Stimulated activated CD4-positive, alpha-beta T cell treated with anti-CD3 and anti-CD28 coated beads, Interleukin-1b, Interleukin-23, amount 100 ng/mL, for 48 hours (primary cell): ENCODE results near the gene KCNJ1.

Source experiments
- DNase-seq: peaks from one replicate; pipeline ENCODE4 v3.0.0-alpha.2; 2020

Gene KCNJ1

DNA sequence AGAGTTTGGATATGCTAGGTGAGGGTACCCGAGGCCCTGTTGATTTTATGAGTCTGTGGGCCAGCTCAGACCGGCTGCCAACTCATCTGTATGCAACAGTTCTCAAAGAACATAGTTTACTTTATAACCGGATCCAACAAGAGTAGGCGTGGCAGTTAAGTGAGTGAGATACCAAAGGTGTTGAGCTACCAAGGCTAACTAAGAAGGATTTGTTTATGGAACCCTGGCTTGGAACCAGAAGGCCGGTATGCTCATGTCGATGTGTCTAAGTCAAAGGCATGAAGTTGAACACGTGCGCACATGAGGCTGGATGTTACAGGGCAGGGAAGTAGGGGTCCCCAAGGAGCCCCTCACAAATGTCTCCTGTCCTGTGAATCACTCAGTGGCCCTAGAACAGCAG, at the start of gene KCNJ1:
KCNJ1 (minus strand) TSS at position 20 of the 400 bp plus-strand sequence. CDS start 27,053 bp downstream, outside the sequence.
- DNase-seq: no peak

DNA sequence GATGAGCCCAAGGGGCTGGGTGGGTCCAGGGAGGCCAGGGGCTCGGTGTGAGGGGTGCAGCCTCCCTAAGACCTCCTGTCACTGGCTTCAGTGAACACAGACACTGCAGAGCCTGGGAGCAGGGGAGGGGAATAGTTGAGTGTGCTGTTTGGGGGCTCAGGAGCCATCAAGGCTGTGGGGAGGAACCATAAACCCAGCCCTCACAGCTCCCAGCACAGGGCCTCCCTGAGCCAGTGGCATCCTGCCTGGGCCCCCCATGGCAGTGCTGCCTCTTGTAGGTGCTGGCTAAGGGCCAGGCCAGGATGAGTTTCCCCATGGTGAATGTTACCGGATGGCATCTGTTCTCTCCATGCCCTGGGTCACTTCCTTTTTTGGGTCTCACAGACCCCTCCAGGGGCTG, 49.6 kb upstream of the KCNJ1 start:
- no peak for DNase-seq

DNA sequence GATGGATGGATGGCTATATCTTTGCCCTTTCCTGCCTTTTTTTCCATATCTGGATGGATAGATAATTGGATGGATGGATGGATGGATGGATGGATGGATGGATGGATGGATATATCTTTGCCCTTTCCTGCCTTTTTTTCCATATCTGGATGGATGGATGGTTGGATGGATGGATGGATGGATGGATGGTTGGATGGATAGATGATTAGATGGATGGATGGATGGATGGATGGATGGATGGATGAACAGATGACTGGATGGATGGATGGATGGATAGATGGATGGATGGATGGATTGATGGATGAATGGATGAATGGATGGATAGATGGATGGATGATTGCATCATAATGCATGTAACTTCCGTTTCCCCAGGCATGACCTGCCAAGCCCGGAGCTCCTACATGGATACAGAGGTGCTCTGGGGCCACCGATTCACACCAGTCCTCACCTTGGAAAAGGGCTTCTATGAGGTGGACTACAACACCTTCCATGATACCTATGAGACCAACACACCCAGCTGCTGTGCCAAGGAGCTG, 49.0 kb upstream of the KCNJ1 start:
- DNase-seq: no peak

DNA sequence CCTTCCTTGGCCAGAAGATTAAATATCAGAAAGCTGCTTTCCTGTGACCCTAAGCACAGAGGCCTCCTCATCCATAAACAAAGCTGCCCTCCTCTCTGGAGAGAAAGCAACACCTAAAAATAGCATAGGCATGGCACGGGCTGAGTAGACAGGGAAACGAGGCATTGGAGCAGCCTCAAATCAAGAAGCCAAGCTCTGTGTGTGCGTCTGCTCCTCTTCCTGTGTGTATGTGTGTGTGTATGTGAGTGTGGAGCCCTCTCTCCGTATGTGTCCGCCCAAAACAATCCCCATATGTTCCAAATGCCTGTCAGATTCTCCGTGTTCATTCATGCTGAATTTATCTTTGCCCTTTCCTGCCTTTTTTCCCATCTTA, 48.0 kb upstream of the KCNJ1 start:
- no peak for DNase-seq

DNA sequence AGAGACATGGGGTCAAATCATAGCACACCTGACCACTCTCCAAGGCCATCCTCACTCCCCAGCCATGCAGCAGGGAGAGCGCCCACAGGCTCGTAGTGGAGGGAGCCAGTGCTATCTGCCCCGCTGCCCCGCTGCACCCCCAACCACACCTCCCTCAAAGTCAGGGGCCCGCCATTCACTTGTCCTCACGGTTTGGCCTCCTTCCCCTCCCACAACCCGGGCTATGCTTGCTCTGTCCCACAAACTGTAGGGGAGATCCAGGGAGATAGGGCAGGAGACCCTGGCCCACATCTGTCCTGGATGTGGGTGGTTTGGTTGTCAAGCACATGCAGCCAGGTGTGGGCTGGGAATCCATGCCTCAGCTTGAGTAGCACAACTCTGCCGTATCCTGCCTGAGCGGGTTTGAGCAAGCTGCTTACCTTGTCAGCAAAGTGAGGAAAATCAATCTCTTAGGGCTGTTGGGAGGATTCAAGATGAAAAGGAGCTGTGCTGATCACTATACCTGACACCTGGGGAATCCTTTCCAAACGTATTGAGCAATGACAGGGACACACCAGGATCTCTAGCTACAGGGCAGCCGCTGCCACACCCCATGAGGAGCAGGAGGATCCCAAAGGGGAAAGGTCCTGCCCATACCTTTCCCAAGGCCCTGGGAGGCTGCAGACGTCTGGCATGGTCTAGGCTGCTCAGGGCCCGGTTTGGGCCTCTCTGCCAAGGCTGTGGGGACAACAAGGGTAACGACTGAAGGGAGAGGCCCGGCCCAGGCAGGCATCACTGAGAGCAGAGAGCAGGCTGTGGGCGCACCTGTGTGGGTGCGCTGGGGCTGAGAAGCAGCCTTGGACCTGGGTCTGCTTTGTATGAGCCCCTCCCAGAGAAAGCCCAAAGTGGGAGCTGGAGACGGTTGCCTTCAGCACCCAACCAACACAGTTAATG, 47.4 kb upstream of the KCNJ1 start:
- DNase-seq: no peak

DNA sequence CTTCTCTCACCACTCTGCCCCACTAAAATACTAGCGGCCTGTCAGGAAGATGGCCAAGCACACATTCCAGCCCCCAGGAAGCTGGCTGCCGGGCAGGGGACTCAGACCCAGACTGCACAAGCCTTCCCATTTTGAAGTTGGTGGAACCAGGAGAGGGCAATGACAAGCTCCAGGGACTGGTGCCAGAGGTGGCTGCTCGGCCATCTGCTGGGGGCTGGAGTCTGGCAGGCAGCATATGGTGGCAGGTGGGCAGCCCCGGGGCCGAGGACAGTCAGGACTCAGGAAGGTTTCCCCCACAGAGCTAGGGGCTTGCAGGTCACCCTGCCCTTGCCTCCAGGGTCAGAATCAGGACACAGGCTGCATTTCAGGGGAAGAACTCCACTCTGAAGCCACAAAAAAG, 46.7 kb upstream of the KCNJ1 start:
- DNase-seq: no peak

DNA sequence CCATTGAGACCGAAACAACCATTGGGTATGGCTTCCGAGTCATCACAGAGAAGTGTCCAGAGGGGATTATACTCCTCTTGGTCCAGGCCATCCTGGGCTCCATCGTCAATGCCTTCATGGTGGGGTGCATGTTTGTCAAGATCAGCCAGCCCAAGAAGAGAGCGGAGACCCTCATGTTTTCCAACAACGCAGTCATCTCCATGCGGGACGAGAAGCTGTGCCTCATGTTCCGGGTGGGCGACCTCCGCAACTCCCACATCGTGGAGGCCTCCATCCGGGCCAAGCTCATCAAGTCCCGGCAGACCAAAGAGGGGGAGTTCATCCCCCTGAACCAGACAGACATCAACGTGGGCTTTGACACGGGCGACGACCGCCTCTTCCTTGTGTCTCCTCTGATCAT, 44.6 kb upstream of the KCNJ1 start:
- no peak for DNase-seq

DNA sequence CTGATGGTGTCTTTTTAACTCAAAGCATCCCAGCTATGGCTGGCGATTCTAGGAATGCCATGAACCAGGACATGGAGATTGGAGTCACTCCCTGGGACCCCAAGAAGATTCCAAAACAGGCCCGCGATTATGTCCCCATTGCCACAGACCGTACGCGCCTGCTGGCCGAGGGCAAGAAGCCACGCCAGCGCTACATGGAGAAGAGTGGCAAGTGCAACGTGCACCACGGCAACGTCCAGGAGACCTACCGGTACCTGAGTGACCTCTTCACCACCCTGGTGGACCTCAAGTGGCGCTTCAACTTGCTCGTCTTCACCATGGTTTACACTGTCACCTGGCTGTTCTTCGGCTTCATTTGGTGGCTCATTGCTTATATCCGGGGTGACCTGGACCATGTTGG, 44.1 kb upstream of the KCNJ1 start:
- DNase-seq: no peak

DNA sequence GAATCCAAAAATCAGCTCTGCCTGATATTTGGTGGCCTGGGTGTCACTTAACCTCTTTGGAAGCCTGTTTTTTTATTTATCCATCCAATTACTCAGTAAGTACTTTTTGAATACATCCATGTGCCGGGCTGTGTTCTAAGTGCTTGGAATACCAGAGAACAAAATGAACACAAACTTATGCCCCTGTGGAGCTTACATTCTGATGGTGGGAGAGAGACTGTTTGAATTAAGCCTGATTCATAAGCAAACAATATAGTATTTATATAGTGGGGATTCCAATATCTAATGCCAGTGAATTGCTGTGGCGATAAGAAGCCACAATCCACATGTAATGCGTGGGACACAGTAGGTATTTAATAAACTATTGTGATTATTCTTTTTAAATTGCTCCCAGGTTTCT, 43.5 kb upstream of the KCNJ1 start:
- no peak for DNase-seq

DNA sequence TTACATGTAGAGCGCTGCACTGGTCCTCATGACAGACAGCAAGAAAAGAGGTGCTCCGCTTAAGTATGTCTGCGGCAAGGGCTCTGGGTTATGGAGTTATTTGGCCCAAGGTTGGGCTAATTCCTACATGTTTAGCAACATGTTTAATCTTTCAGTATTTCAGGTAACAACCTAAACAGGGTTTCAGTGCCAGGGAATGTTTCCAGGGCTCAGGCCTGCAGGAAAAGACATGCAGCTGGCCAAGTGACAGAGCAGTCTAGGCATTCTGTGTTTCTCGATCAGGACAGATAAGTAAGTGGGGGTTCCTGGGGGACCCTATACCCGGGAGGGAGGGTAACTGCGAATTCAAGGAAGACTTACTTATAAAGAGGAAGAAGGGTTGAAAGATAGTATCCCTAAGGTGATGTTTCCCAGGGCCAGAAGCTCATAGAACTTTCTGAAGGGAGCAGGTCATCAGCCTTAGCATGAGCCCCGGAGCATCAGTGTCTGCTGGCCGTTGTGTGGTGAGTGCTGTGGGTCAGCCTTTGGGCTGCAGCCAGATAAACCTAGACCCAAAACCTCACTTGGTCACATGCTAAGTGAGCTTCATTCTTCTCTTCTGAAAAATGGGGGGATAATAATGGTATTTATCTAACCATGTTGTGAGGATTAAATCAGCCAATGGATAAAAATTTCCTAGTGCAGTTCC, 42.5 kb upstream of the KCNJ1 start:
- DNase-seq: no peak

DNA sequence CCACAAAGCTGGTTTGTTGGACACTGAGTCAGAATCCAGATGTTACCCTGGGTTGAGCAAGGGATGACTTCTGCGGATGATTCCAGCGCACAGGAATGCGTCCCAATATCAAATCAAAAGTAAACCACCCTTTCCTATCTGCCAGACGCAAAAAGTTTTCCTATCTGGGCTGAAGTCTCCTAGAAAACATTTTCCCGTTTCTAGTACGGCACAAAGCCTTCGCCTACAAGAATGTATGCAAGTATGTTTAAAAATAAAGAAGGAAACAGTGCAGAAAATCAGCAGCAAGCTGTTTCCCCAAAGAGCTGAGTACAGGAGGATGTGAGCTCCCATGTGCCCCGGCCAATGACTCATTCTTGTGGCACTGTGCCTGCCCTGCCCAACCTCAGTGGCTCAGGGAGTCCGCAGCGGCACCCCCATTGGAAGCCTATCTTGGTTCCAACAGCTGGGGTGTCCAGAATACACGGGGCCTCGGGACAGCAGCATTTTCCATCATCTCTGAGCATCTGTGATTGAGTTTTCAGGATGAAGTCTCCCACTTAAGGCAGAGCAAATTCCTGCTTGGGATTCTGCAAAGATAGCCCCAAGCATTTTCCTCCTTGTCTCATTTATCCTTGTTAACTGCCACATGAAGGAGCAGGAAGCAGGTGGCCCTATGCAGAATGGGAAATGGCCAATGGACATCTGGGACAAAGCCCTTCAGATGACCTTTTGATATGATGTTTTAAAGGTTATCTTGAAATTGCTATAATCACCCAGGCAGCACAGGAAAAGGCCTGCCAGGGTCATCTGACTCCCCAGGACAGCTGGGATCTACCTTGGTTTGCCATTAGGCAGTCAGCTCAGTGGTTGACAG, 41.5 kb upstream of the KCNJ1 start:
- no peak for DNase-seq

DNA sequence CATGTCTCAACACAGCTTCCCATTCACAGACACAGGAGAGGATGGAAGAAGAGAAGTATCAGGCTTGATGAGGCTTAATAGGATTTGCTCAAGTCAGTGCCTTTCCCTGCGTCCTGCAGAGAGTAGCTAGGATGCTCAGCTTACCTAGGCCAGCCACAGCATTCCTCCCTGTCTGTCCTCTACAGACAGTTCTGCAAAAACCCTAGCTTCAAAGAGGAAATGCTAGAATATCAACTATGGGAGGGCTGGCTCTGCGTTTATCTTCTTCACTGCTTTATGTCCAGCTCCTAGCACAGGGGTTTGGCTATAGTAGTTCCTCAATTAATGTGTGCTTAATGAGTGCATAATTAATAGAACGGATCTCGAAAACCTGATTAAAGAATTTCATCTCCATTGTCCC, 40.5 kb upstream of the KCNJ1 start:
- no peak for DNase-seq

DNA sequence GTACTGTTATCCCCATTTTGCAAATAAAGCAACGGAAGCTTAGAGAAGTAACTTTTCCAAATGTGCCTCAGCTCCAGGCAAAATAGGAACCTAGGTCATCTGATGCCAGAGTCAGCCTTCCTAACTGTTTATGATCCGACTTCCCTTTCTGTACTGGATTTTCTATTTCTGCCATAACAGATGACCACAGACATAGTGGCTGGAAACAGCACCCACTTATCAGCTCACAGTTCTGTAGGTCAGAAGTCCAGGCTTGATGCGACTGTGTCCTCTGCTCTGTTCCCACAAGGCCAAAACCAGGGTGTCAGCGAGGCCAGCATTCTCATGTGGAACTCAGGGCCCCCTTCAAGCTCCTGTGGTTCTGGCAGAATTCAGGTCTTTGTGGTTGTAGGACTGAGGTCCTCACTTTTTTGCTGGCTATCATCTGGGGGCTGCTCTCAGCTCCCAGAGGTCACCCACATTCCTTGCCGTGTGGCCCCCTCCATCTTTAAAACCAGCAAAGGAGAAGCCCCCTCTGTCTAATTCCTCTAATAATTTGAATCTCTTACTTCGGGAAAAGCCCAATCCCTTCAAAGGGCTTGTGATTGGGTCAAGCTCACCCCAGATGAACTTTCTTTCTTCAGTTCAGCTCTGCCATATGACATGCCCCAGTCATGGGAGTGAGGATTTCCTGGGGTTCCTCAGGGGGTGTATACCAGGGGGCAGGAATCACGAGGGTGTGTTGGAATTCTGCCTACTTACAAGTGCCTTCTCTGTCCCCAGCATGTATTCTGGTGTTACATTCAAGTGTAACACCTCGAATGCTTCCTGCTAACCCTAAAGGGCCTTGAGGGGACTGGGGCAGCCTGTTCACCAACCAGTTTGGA, 39.3 kb upstream of the KCNJ1 start:
- DNase-seq: no peak

DNA sequence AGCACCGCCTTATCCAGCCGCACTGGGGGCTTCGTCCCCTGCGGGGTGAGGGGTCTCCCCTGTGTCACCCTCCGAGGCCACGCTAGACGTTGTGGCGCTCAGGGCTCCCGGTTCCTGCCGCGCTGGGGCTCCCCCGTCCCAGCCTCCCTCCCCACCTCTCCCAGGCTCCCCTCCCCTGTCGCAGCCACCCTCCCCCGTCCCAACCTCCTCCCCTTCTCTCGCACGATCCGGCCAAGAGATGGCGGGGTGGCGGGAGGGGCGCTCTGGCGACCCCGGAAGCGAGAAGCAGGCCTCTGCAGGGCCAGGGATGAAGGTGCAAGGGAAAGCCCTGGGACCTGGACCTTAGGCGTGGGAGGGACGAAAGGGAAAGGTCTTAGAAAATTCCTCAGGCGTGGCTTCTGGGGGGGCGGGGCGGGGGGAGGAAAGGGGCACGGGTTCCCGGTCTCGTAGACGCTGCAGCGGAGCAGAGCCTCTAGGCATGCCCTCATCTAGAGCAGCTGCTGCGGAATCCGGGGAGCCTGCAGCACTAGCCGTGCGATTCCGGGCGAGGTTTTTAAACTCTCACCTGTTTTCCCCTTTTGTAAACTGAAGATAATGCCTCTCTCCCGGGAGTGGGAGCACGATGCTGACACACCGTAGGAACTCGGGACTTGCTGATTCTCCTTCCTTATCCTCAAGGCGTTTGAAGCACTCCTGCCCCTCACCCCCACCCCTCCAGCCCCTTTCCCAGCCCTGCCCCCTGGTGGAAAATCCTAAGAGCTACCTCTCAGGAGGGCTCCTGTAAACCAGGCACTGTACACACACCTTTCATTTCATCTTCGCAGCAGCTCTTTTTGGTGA, 38.5 kb upstream of the KCNJ1 start:
- peak; percentile 27 for DNase-seq

DNA sequence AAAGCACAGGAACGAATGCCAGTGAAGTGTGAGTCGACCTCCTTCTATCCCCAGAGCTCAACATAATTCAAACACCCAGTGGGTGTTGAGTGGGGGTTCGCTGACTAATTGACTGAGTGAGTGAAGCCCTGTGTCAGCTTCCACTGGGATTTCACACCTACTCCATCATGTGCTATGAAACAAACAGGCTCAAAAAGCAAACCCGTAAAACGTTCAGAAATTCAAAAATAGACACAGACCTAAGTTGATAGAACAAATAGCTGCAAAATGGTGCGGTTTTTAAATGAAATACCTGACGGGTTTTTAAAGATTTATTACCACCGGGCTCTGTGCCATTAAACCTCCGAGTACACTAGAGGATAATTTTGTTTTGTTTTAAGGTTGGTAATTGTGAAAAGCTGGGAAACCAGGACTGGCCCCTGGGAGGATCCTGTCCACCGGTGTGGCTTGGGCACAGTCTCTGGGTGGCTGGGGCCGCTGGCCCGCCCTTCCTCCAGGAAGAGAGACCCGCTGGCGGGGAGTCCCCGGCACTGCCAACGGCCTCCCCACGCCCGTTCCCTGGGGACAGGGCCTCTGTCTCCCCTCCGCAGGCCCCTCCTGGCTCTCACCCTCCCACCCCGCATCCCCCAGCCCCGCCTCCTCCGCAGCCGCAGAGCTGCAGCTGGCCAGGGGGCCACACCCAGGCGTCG, 37.7 kb upstream of the KCNJ1 start:
- DNase-seq: no peak

DNA sequence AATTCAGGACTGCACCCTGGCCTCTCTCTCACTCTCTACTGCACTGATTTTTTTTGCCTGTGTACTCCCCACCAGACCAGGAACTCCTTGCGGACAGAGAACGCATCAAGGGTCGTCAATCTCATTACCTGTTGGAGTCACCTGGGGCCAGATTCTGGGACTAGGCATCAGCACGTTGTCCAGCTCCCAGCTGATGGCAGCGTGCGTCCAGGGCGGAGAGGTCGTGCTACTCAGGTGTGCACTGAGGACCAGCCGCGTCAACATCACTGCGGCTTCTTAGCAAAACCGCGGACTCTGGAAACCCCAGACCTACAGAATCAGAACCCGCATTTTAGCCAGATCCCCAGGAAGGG, 37.2 kb upstream of the KCNJ1 start:
- no peak for DNase-seq

DNA sequence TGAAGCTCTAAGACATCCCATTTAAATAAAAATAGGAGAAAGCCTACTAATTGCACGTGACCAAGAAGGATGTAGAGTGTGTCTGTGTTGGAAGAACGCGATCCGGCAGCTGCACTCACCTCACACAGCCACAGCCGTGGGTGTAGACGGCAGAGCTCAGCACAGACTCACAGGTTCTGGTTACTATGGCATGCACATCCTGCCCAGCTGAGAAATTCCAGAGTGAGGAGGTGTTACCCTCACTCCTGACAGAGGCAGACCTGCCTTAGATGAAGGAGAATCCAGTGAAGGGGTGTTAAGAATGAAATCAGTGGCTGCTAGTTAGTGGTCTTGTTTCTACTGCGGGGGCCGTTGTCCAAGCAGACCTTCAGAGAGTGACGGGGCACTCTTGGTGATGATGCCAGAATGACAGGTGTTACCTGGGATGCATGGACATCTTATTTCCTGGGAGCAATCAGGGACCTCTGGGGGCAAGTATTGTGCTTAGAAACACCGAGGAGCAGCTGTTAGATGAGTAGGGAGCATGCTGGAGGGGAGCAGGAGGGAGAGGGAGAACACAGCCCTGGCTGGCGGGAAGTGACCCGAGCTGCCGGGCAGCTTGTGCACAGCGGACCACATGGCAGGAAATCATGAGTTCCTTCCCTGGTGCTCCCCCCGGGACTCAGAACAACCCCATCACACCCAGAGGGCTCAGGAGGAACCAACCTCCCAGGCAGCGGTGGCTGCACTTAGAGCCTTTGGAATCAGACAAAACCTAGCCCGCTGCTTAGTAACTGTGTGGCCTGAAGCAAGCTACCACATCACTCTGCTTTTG, 36.4 kb upstream of the KCNJ1 start:
- DNase-seq: no peak

DNA sequence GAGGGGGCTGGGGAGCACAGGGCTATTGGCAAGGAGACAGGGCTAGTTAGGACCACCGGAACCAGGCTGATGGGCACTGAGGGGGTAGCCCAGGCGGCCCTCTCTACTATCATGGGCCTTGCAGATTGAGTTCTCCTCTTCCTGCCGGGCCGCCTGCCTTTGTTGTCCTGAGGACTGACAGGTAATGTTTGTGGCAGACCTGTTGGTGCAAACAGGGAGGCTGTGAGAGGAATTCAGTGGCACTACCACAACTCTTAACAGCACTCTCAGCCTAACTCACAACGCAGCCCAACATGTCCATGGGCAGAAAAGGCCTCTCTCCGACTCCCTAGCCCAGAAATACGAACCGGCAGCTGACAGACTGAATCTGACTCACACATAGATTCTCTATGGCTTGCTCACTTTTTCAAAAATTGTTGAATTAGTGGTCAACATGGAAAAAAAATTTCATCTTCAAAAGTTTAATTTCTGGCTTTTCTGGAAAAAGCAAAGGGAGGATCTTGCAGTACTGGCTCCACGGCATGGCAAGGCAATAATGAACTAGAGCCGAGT, 35.5 kb upstream of the KCNJ1 start:
- DNase-seq: no peak
